Measurements from ENCODE around the gene VPS8.

Gene VPS8

DNA sequence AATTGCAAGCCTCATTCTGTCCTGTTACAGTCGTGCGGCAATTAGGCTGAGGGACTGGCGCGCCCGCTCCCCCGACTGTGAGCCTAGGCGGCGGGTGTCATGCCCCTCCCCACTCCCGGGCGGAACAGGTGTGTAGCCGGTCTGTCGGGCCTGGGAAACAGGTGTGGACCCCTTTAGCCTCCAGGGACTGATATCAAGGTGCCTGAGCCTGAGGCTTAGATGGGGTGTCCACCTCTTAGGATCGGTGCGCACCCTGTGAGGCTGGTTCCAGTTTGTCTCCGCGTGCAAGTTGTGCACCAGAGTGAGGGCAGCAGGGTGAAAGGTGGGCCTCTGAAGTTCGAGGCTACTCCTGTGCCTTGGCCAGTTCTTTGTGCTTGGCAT lies 686 bp downstream of the VPS8 start:
- no peak for DNase-seq (ENCODE audit: low read depth)

GRCh38 chr3:184813357-184813756 lies 1.4 kb downstream of the VPS8 start:
- no peak for DNase-seq (ENCODE audit: low read depth)

GRCh38 chr3:184814214-184814613 lies 2.2 kb downstream of the VPS8 start:
- DNase-seq (ENCODE audit: low read depth): no peak

DNA sequence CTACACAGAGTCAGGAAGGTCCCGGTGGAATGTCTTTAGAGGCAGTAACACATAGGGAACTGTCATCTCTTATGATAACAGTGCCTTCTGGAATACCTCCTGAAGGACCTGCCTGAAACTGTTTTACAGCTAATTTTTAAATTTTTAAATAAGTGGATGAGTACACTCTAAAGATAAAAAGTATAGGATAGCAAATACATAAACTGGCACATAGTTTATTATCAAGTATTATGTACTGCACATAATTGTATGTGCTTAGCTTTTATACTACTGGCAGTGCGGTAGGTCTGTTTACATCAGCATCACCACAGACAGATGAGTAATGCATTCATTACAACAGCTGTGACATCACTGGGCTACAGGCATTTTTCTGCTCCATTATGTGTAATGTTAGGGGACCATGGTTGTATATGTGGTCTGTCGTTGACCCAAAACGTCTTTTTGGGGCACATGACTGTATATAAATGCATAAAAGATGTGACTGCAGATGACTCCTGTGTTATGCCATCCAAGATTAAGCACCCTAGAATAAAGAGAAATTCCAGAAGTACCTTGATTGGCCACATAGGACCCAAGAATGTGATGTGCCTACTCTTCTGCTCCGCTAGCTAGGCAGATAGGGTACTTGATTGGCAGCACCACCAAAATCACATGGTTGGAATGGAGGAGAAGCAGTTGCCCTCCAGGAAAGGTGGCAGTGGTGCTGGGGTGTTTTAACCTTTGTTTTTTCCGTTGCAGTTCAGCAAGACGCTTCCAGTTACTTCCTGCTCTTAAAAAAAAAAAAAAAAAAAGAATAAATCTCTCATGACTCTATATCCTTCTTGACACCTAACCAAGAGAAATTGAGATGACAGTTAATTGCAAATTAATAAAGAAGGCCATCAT lies 3.3 kb downstream of the VPS8 start:
- peak; percentile 28 for DNase-seq (ENCODE audit: low read depth)

DNA sequence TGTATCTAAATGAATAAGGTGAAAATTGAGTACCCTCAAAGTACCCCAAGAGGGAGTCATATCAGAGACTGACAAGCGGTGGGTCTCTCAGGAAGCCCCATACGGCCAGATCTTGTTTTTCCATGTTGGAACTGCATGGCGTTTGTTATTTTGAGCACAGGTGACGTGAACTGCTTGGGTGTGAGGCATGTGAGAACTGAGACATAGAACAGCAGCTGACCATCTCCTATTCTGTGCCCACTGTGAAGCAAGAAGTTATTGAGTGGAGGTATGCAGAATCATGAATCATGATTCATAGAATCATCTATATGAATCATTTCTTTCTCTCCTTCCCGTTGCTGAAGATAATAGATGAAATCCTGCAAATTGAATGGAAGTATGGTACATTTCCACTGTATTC lies 4.6 kb downstream of the VPS8 start:
- DNase-seq (ENCODE audit: low read depth): no peak

GRCh38 chr3:184820525-184820924 lies 8.6 kb downstream of the VPS8 start:
- DNase-seq (ENCODE audit: low read depth): no peak

DNA sequence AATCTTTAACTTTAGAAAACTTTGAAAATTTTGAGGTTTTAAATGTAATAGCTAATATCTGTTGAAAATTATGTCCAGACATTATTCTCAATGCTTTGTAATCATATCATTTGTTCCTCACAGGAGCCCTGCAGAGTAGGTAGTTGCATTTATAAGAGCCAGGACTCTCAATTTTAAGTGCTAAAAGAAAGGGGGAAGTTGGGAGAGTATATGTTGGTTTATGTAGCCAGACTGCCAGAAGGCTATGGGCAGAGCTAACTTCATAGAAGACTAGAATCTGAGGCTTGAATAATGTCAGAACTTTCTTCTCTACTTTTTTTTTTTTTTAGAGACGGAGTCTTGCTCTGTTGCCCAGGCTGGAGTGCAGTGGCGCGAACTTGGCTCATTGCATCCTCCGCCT lies 9.1 kb downstream of the VPS8 start:
- no peak for DNase-seq (ENCODE audit: low read depth)

DNA sequence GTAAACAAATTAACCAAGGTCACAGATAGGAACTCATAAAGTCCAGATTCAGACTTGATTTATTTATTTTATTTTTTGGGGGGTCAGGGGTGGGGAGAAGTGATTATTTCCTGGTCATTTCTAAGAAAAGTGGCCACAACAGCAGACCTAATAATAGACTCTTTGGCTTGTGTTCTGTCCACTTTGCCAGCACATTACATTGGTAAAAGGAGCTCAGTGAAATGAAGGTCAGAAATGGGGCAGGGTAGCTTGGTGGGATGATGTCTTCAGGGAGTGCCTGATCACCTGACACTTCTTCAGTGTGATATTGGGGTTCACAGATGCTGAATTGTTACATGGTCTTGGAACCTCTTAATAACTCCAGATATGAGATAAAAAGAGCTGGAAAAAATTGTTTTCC lies 10.1 kb downstream of the VPS8 start:
- no peak for DNase-seq (ENCODE audit: low read depth)

GRCh38 chr3:184822654-184823053 lies 10.7 kb downstream of the VPS8 start:
- DNase-seq (ENCODE audit: low read depth): no peak

- no peak for DNase-seq (ENCODE audit: low read depth)
Observed at GRCh38 chr3:184823990-184824389, 12.0 kb downstream of the VPS8 start.

DNA sequence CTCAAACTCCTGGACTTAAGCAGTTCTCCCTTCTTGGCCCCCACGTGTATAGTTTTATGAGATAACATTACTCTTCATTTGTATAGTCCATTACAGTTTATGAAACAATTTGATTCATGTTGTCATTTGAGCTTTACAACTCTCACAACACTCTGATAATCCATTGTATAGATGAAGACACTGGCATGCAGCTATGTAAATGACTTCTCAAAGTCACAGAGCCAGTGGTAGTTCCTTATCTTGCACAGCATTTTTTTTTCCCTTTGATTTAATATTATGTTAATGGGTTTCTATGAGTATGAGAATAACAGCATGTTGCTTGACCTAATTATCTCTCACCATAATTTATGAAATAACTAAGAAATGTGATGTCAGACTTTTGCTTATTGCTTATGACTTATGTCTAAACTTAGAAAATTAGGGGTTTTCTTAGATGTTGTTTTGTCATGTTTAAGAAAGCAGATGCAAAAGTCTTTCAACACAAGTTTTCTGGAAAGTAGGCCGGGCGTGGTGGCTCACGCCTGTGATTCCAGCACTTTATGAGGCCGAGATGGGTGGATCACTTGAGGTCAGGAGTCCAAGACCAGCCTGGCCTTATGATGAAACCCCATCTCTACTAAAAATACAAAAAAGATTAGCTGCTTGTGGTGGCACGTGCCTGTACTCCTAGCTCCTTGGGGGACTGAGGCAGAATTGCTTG lies 13.3 kb downstream of the VPS8 start:
- no peak for DNase-seq (ENCODE audit: low read depth)

DNA sequence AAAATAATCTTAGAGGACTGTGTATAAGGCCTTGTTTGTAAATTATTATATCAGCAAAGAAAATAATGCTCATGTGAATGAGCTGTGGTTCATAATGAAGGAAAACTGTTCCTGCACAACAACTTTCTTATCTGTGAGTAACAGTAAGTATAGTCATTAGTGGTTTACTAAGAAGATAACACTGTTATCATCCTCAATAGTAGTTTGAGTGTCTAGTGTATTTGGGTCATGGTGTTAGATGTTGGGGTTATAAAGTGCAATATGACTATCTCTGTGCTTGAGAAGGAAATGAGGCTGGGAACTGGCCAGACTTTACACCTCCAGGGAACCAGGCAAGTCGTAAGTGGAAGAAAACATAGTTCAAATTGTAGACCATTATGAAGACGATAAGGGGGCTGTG lies 15.6 kb downstream of the VPS8 start:
- DNase-seq (ENCODE audit: low read depth): no peak

GRCh38 chr3:184832044-184832443 lies 20.1 kb downstream of the VPS8 start:
- DNase-seq (ENCODE audit: low read depth): no peak

DNA sequence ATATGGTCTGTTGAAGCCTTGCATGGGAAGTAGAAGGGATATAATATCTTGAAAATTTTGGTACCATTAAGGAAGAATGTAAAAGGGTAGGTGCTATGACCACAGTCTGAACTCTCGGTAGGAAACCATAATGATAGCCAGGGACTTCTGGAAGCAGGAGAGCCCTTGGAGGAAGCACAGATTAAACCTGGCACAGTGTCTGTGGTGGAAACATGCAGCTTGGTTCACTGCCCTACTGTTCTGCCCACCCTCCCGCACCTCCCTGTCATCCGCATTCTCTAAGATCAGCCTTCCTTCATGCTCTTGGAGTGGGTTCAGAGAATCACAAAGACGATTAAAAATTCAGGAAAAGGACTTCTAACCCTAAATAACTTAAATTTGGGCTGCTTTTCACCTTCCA lies 20.9 kb downstream of the VPS8 start:
- no peak for DNase-seq (ENCODE audit: low read depth)

- DNase-seq (ENCODE audit: low read depth): no peak
Observed at GRCh38 chr3:184836090-184836822, 24.3 kb downstream of the VPS8 start.

DNA sequence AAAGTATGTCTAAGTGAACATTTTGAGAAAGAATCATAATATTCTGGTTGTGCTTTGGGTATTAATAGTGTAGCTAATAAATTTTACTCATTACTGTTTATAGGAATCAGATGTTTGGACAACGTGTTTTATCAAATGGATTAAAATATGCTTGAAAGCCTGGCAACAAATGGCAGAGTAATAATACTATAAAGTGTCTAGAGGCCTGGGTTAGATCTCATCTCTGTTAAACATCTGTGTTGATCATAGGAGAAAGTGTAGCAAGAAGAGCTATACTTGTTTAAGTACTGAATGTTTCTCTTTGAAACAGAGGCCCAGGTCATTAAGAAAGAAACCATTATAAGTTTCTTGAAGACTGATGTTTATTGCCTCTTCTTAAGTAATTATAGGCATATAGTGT lies 30.5 kb downstream of the VPS8 start:
- DNase-seq (ENCODE audit: low read depth): no peak

DNA sequence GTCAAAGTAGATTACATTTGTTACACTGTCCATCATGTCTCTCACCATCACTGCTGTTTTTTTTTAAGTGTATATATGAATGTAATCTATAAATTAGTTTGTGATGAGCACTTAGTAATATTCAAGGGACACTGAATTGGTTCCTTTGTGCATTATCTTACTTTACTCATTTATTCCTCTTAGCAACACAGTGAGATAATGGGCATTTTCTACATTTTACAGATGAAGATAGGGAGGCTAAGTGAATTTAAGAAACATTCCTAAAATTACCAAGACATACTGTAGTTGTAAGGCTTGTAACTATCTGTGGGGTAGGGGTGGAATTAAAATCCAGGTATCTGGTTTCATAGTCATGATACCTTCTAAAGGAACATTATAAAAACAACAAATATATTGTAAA lies 33.9 kb downstream of the VPS8 start:
- DNase-seq (ENCODE audit: low read depth): no peak

DNA sequence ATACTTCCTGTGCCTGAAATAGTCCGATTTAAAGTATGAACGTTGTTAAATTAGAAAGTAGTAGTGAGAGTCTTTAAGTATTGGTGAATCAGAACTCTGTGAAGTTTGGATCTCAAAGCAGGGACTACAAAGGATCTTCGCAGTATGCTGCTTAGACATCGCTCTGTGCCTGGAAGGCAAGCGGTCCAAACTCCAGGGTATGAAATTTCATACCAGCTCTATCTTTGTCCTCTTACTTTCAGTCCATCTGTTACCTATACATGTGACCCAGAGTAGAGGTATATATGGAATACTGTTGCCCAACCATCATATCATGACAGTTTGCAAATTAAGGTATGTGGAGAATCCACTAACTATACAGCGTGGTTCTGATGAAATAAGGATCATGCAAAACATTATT lies 34.5 kb downstream of the VPS8 start:
- no peak for DNase-seq (ENCODE audit: low read depth)

DNA sequence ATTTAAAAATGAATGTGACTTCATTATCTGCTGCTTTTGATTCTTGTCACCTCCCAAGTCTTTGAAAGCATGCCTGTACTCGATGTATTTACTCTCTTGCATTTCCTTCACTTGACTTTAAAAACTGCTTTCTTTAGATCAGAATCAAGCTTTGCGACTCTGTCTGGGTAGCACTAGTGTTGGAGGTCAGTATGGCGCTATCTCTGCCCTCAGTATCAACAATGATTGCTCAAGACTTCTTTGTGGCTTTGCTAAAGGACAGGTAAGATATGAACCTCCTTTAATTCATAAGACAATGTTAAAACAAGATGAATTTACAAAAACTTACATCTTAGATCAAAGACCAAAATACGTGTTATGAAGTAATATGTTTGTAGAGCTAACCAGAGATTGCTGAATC lies 37.0 kb downstream of the VPS8 start:
- no peak for DNase-seq (ENCODE audit: low read depth)

- DNase-seq (ENCODE audit: low read depth): no peak
Observed at GRCh38 chr3:184850201-184850600, 38.2 kb downstream of the VPS8 start.

DNA sequence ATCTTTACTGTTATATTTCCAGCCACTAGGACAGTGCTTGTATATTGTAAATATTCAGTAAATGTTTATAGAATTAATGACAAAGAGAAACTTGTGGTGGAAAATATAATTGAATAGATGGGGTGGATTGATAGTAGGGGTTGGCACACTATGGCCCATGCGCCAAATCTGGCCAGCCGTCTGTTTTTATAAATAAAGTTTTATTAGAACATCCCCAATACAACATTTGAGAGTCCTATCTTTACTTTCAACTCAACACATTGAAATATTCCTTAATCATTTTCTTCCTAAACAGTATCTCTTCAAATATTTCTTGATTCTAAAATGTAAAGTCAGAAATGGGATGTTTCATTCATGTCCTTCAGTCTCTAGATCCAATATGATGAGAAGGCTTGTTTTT lies 45.1 kb downstream of the VPS8 start:
- no peak for DNase-seq (ENCODE audit: low read depth)

DNA sequence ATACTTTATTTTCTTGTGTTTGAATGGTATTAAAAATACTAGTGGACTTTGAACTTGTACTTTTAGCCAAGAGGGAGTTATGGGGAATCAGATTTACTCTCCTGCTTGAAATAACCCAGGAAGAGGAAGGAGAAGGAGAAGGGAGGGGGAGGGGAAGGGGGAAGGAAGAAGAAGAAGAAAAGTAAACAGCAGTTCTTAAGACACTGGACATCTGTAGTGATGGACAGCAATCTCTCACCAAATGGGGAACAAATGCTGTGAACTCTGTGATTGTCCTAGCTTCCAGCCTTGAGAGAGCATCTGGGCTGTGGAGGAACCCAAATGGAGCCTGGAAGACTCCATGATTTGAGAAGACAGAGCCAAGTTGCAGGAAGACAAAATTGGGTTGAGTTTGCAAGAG lies 52.0 kb downstream of the VPS8 start:
- no peak for DNase-seq (ENCODE audit: low read depth)

GRCh38 chr3:184868477-184868876 lies 56.5 kb downstream of the VPS8 start:
- no peak for DNase-seq (ENCODE audit: low read depth)
